Measurements from ENCODE around the gene PCIF1.
"Not testable (repeated sequence)": the region's sequence is repeated elsewhere in the genome, so short reads cannot be mapped to it uniquely, and the experiment has no call there.

PCIF1 gene

DNA sequence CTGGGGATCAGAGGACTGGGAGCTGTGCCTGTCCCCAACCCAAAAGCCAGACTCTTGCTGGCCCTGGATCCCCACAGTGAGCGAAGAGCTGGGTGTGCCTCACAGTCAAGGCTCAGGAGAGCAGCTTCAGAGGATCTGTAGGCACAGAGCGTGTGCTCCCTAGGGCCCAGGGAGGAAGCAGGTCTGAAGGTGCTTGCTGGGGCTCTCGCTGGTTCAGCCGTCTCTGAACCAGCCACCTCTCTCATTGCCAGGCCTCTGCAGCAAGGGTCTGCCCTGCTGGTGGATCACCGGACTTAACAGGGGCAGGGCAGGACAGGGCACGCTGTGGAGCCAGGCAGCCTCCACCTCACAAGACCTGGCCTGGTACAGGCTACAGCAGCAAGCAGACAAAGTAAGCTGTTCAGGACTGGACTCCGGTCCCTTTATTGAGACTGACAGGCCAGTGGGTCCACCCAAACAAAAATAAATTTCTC lies 13.8 kb downstream of the PCIF1 start:
- DNase-seq, result no peak

DNA sequence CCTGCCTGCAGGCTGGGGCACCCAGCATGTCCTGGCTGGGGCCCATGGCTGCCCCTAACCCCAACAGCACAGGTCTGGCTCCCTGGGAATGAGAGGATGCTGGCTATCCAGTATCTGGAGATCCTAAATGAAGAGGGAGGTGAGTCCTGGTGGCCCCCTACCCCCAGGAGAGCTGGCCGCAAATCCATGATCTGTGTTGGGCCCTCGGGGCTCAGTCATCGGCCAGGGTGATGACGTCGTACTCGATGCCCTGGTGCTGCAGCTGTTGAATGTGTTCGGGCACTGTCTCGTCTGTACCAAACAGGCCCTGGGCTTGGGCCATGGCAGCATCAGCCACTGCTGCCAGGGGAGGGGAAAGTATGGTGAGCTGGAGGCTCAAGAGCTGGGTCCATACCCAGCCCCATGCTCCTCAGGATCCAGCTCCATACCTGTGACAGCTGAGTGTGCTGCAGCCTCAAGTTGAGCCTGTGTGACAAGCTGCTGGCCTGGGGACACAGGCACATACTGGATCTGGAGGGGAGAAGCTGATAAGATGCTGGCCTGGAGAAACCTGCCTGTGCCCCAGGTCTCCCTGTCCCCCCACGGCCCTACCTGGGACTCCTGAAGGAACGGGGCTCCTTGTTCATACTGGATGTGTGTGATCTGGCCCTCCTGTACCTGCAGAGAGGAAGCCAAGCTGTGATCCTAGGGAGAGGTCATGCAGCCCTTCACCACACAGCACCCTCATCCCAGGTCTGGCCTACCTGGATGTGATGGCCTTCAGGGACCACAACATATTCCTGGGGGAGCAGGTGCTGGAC lies 14.5 kb downstream of the PCIF1 start:
- DNase-seq, result no peak

GRCh38 chr20:45949542-45950329 lies 15.3 kb downstream of the PCIF1 start:
- no peak for DNase-seq

DNA sequence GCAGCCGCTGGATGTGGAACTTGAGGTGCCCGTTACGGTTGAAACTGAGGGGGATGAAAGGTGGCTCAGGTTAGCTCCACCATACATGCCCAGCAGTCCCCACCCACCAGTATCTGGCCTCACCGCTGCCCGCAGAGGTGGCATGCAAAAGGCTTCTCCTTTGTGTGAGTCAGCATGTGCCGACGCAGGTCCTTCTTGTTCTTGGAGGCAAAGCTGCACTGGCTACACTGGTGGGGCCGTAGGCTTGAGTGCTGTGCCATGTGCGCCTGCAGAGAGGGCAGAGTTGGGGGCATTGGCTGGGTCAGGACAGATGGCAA lies 15.8 kb downstream of the PCIF1 start:
- no peak for DNase-seq

GRCh38 chr20:45951925-45952834 lies 17.7 kb downstream of the PCIF1 start:
- DNase-seq, result no peak

DNA sequence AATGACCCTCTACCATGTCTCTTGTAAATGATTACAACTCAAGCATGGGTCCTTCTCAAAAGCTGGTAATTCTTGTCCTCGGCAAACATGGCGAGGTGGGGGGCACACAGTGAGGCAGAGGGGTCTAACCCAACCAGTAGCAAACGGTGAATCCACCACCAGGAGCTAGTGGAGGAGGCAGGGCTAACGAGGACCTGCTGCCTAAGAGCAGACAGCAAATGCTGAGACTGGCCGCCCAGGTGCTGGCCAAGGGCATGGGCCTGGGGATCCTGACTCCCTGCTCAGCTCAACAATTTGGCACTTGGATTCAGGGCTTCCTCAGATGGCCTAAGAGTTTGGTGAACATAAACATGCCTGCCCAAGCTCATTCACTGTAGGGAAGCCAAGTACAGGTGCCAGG lies 18.4 kb downstream of the PCIF1 start:
- no peak for DNase-seq

GRCh38 chr20:45953672-45954071 lies 19.2 kb downstream of the PCIF1 start:
- no peak for DNase-seq

DNA sequence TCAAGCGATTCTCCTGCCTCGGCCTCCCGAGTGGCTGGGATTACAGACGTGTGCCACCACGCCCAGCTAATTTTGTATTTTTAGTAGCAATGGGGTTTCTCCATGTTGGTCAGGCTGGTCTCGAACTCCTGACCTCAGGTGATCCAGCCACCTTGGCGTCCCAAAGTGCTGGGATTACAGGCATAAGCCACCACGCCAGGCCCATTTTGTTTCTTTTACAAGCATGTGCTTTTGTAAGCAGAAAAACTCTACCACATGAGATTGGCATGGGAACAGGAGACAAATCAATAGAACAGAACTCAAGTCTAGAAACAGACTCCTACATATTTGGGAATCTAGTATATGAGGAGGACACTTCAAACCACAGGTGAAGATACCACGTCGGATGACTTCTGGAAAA lies 21.8 kb downstream of the PCIF1 start:
- DNase-seq, result not testable (repeated sequence)

- no peak for DNase-seq
These were observed 22.8 kb downstream of the PCIF1 start for GRCh38 chr20:45957021-45957941.

- no peak for DNase-seq
These were observed 24.1 kb downstream of the PCIF1 start for GRCh38 chr20:45958593-45958992.

- DNase-seq, result no peak
These were observed 24.6 kb downstream of the PCIF1 start for GRCh38 chr20:45959126-45959525.

DNA sequence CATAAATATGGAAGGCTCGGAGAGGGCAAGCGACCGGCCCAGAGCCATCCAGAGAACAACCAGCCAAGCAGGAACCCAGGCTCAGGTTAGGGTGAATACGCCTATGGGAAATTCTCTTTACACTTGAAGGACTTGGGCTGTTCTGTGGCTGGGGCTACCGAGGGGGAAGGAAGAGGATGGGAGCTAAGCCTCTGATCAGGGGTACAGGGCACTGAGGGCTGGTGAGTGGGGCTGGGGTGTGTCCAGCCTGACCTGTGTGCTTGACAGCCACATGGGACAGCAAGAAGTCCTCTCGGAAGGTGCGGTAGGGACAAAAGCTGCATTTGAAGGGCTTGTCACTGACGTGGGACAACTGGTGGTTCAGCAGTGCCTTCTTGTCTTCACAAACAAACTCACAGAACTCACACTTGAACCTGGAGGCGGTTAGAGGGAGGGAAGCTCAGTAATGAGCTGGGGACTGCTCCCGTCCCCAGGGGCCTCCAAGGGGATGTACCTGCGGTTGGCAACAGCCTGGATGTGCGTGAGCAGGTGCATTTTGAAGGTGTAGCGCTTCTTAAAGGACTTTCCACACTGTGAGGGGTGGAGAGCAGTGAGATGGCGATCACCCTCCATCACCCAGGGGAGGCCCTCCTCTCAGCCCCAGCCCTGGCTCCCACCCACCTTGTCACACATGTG lies 25.6 kb downstream of the PCIF1 start:
- no peak for DNase-seq

DNA sequence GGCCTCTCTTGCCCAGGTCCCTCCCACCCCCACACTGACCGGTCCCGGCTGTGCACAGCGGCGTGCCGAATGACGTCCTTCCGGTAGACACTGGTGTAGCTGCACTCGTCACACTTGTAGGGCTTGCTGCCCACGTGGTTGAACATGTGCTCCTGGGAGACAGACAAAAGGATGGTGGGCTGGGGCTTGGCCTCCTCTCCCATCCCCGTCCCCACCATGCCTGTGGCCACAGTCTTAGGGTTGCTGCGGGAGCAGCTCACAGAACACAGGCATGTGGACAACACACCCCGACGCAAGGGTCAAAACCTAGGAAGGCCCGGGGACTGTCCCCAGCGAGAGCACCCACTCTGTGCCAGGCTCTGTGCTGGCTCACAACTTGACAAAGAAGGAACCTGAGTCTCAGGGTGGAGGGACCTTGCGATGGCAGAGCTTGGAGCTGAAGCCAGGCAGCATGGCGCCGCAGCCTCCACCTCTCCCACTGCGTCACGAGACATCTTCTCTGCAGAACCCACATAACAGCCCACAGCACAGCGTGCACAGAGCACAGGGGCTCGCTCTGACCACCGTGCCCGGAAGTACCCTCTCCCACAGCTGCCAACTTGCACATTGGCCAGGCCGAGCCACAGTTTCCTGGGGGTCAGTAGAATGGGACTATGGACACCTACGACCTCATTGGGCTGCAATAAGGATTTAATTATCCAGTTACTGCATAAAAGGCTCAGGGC lies 27.7 kb downstream of the PCIF1 start:
- DNase-seq, result no peak

DNA sequence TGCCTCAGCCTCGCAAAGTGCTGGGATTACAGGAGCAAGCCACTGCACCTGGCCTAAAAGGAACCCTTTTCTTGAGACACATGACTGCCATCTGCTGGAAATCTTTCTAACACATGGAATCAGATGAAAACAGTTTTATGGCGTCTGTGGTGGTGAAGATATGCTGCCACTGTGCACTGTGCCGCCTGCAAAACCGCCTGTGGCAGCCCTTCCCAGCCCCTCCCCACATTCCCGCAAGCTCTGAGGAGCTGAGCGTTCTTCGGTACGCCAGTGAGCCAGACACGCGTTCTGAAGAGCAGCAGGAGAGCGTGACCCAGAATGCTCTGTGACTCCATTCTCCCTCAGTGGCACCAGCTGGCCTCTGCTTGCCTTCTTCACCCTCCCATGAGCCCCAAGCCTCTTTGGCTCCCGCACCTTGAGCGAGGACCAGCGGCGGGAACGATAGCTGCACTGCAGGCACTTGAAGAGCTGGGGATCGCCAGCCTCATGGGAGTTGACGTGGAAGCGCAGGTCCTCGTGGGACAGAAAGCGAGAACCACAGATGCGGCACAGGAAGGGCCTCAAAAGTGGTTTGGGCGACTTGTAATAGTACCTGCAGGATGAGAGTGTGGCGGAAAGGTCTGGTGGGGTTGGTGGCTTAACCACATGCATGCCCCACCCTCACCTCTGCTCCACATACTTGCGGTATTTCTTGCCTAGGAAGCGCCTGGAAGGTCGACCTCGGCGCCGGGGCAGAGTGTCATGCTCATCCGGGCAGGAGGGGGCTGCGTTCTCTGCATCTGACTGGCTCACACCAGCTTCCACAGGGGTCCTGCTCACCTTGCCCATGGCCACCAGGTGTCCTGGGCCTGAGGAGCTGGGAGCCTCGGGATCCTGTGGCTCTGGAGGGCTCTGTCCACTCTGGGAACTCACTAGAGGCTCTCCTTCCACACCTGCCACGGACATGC lies 28.8 kb downstream of the PCIF1 start:
- peak; percentile 74 for DNase-seq

- no peak for DNase-seq
These were observed 29.5 kb downstream of the PCIF1 start for GRCh38 chr20:45964006-45964400.

DNA sequence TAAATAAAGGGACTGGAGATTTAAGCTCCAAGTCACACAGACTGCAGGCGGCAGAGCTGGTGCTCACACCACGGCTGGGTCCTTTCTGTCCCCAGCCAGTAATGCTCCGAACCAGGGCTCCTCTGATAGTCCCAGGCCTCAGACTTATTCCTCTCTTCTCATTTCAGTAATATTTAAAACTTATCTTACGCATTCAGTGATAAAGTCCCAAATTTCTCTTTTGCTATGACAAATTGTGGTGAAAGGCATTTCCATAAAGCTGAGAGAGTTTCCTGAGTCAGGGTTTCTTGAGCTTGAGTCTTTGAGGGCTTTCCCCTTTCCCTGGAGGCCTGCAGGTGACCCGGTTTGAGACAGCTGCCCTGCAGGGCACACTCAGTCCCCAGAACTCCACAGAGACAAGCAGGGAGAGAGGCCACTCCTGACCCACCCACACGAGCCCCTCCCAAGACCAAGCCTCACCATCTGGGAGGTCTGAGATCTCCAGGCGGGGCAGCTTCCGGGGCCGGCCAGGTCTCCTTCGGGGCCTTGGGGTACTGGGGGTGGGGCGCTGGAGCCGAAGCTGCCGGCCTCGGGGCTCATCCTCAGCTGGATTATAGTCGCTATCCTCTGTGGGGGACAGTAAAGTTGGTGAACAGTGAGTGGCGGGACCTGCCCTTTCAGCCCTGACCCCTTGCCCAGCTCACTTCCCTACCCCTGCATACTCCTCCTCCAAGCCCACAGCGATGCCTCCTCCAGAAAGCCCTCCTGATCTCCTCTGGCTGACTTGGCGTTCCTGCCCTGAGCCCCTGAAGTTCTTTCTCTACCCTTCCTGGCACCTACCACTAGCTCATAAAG lies 30.9 kb downstream of the PCIF1 start:
- DNase-seq, result no peak

DNA sequence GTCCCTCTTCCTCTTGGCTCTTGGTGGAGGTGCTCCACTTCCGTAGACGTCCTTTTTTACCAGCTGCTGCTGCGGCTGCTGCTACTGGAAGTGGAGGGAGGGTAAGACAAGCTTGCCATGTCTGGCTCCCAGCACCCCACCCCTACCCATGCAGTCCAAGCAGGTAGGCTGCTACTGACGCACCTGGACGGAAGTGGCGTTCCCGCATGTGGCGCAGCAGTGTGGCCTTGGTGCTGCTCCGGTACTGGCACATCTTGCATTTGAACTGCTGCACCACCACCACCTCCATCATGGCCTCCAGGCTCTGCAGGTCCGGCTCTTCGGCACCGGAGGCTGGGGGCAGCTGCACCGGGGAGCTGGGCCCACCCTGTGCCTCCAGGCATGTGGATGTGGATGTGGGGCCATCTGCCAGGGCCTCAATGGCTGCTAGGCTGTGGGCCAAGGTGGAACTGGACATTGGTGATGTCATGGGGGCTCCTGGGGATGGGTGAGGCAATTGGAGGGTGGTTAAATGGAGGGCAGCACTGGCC lies 33.1 kb downstream of the PCIF1 start:
- DNase-seq, result no peak

DNA sequence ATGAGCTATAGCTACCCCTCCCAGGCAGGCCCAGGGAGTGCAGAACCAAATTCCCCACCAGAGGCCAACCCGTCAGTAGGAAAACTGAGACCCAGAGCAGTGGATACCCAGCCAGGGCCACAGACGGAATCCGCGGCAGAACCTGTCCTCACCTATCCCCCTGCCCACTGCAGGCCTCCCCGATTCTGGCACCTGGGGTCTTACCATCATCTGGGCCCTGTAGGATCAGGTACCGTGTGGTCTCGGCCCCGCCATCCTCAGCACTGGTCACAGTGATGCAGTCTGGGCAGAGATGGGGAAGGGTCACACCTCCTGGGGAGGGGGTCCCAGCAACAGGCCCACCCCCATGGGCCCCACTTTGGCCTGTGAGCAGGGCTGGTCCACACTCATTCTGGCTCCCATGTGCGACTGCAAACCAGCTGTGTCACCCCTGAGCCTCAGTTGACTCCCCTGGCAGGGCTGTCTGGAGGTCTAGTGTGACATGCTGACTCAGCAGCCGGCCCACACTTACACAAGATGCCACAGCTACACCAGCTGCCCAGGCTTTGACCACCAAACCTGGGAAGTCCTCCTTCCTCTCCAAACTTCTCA lies 33.7 kb downstream of the PCIF1 start:
- DNase-seq, result no peak

All from hematopoietic multipotent progenitor cell treated with erythropoietin and hydrocortisone succinate and interleukin-3 and kit ligand, for 8 days (in vitro differentiated cells).